Stimulated activated CD4-positive, alpha-beta T cell treated with anti-CD3 and anti-CD28 coated beads, Interleukin-1b, Interleukin-23, amount 100 ng/mL, for 4 hours (primary cell): ENCODE measurements around the gene MTX3.

Source experiments
- DNase-seq, 2 donors: peaks; one replicate each; pipeline ENCODE4 v3.0.0-alpha.2; 2020; ENCODE audit warnings: low read depth in 2 of 2

Gene MTX3

GRCh38 chr5:79990598-79991507 lies at the start of gene MTX3:
Gene MTX3 (minus strand): TSS chr5:79991262. CDS start chr5:79991238, 24 bp downstream.
- DNase-seq = peak; percentile 80 to 86

- DNase-seq = no peak
These were observed 48.6 kb upstream of the MTX3 start for GRCh38 chr5:80039650-80040049.

GRCh38 chr5:80037366-80037765 lies 46.3 kb upstream of the MTX3 start:
- DNase-seq = no peak

GRCh38 chr5:80036615-80037014 lies 45.6 kb upstream of the MTX3 start:
- DNase-seq = no peak

- DNase-seq = no peak
These were observed 44.8 kb upstream of the MTX3 start for GRCh38 chr5:80035839-80036238.

- no peak for DNase-seq
These were observed 44.1 kb upstream of the MTX3 start, which contains the start of gene THBS4 for GRCh38 chr5:80034962-80035821. Gene THBS4 (plus strand): TSS chr5:80035348. CDS start chr5:80035538, 190 bp downstream.

GRCh38 chr5:80034559-80034958 lies 43.5 kb upstream of the MTX3 start:
- DNase-seq = no peak

- no peak for DNase-seq
These were observed 42.5 kb upstream of the MTX3 start for GRCh38 chr5:80033513-80033912.

GRCh38 chr5:80031109-80031508 lies 40.0 kb upstream of the MTX3 start:
- no peak for DNase-seq

GRCh38 chr5:80026841-80027240 lies 35.8 kb upstream of the MTX3 start:
- no peak for DNase-seq

GRCh38 chr5:80025069-80025468 lies 34.0 kb upstream of the MTX3 start:
- no peak for DNase-seq

GRCh38 chr5:80010754-80011392 lies 19.8 kb upstream of the MTX3 start:
- DNase-seq = no peak

GRCh38 chr5:80008995-80009765 lies 18.1 kb upstream of the MTX3 start:
- no peak for DNase-seq

- DNase-seq = no peak
These were observed 11.6 kb upstream of the MTX3 start for GRCh38 chr5:80002677-80003076.

GRCh38 chr5:79999722-80000121 lies 8.7 kb upstream of the MTX3 start:
- DNase-seq = no peak

- DNase-seq = no peak
These were observed 2.0 kb upstream of the MTX3 start for GRCh38 chr5:79992891-79993657.

- DNase-seq = no peak
These were observed 861 bp downstream of the MTX3 start for GRCh38 chr5:79990205-79990597.

GRCh38 chr5:79986260-79986659 lies 4.8 kb downstream of the MTX3 start:
- no peak for DNase-seq

- no peak for DNase-seq
These were observed 5.8 kb downstream of the MTX3 start for GRCh38 chr5:79985288-79985687.

- DNase-seq = no peak
These were observed 6.7 kb downstream of the MTX3 start for GRCh38 chr5:79984363-79984762.

GRCh38 chr5:79983618-79984017 lies 7.4 kb downstream of the MTX3 start:
- DNase-seq = no peak
